Measurements from ENCODE around the gene TJP1. TPM values are rescaled to one million over a fixed set of nuclear protein-coding genes. Genes with fewer than 3 reads are reported as not detected.

TJP1 gene
- total RNA-seq, 1 experiment from 2014 or later: 140 TPM

DNA sequence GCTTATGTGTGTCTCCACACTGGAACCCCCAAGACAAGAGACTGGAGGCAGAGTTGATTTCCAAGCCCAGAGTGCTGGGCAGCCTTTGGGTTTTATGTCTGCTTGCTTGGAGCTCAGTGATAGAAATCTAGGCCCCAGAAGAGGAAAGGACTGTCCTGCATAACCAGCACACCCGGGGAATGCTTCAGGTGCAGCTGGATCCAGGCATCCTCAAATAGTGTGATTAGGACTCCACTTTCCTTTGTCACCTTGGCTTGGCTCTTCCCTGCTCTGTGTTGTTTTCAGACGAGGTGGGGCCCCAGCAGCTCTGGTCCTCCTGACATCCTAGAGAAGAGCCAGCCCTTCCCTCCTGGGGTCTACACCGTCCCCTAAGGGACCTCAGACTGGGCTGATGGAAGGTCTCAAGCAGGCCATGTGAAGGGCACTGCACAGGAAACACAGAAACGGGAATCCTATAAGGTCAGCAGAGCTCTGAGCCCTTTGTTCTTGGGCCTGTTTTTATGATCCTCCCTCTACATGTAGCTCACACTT is 143.7 kb downstream of the TJP1 start:
- Histone ChIP-seq H3K4ac (ENCODE audit: low read depth, low read length) (no peak overlapping the region), H2BK12ac (ENCODE audit: insufficient read length, low read depth, low read length) (no peak overlapping the region), H3K56ac (ENCODE audit: insufficient read length, low read depth, low read length) (no peak overlapping the region), H3T11ph (ENCODE audit: low read length) (no peak overlapping the region), H4K91ac (ENCODE audit: insufficient read length, low read depth, low read length) (no peak overlapping the region), H3K79me2 (ENCODE audit: insufficient read depth, low read length) (no peaks in the 10 kb centered on the region), H2BK15ac (ENCODE audit: low read depth, low read length) (no peak overlapping the region), H4K8ac (replicated peaks; ENCODE audit: insufficient read length, low read depth, low read length) (no peak overlapping the region), H3K18ac (ENCODE audit: insufficient read length, low read depth, low read length) (no peak overlapping the region), H4K20me1 (ENCODE audit: control insufficient read depth, insufficient read depth, insufficient read length) (no peaks in the 10 kb centered on the region), H3K23ac (ENCODE audit: insufficient read length, low read depth, low read length) (no peak overlapping the region), H3K14ac (ENCODE audit: insufficient read depth, low read length) (no peak overlapping the region), H3K23me2 (ENCODE audit: insufficient read length, low read depth, low read length, poor library complexity, severe bottlenecking) (peaks cover 12% of the 10 kb centered on the region), H2BK120ac (ENCODE audit: low read depth, low read length, poor library complexity, severe bottlenecking) (no peak overlapping the region), H3K9me3 (ENCODE audit: control insufficient read depth, low read depth, low read length) (no peaks in the 10 kb centered on the region), H3K27me3 (ENCODE audit: insufficient read depth, low read length) (no peaks in the 10 kb centered on the region), H3K79me1 (ENCODE audit: insufficient read depth, low read depth, low read length, poor library complexity, severe bottlenecking) (no peaks in the 10 kb centered on the region), H2BK5ac (ENCODE audit: insufficient read length, low read length) (no peak overlapping the region), H3K27ac (ENCODE audit: insufficient read length, low read depth, low read length) (no peak overlapping the region), H3K4me1 (ENCODE audit: insufficient read depth, low read length) (no peaks in the 10 kb centered on the region; the same call in 1 of the 2 replicates), H3K4me2 (ENCODE audit: insufficient read depth, insufficient read length, low read length) (no peak overlapping the region), H2AK5ac (ENCODE audit: insufficient read length, low read length) (no peak overlapping the region), H2BK20ac (ENCODE audit: low read depth, low read length, poor library complexity, severe bottlenecking) (no peak overlapping the region), H3K9ac (ENCODE audit: extremely low read depth, insufficient read length, low read length) (no peak overlapping the region), H4K5ac (ENCODE audit: insufficient read length, low read depth, low read length) (no peak overlapping the region), H2AFZ (ENCODE audit: low read length) (no peak overlapping the region)
- TF ChIP-seq, protein P1, sequence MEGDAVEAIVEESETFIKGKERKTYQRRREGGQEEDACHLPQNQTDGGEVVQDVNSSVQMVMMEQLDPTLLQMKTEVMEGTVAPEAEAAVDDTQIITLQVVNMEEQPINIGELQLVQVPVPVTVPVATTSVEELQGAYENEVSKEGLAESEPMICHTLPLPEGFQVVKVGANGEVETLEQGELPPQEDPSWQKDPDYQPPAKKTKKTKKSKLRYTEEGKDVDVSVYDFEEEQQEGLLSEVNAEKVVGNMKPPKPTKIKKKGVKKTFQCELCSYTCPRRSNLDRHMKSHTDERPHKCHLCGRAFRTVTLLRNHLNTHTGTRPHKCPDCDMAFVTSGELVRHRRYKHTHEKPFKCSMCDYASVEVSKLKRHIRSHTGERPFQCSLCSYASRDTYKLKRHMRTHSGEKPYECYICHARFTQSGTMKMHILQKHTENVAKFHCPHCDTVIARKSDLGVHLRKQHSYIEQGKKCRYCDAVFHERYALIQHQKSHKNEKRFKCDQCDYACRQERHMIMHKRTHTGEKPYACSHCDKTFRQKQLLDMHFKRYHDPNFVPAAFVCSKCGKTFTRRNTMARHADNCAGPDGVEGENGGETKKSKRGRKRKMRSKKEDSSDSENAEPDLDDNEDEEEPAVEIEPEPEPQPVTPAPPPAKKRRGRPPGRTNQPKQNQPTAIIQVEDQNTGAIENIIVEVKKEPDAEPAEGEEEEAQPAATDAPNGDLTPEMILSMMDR (conservative IDR thresholded peaks at IDR 0.05): no peak
- no peak for DNase-seq
- Mint-ChIP-seq H3K9me3 (peaks cover 0 to 2% of the 10 kb centered on the region in 2 experiments; a peak in 2 of 5 replicates), H3K27me3 (ENCODE audit: low read depth) (peaks cover 7% of the 10 kb centered on the region), H3K36me3 (ENCODE audit: insufficient read depth in 1 of 3, low read depth in 3 of 3) (peaks cover 0 to 8% (median 5%) of the 10 kb centered on the region in 3 experiments; a peak in 3 of 7 replicates), H3K27ac (peak overlapping the region in 2 of 3 experiments; percentile 48 to 53; a peak in 2 of 7 replicates), H3K4me1 (peaks cover 20 to 26% of the 10 kb centered on the region in 2 experiments), H3K4me3 (no peak overlapping the region)
- no CpG with 5 or more reads among the region's 4 CpGs for WGBS (ENCODE audit: extremely low coverage, insufficient read length, low lambda C conversion rate)
